Tibial nerve (tissue), 4 donors: ENCODE results near the gene OR7E24. TPM values are rescaled to one million over a fixed set of nuclear protein-coding genes. Genes with fewer than 3 reads are reported as not detected.
"Not testable (repeated sequence)": the region's sequence is repeated elsewhere in the genome, so short reads cannot be mapped to it uniquely, and the experiment has no call there.

ENCODE experiments used
- DNase-seq, 2 donors: peaks; one replicate each; pipeline ENCODE4 v3.0.0-alpha.2; 2019; ENCODE audit warnings: low spot score in 2 of 2
- H3K27ac ChIP-seq, 4 donors: fragments of 200-600 bp; sonication (generic) in 3 of 4; one replicate each; pipeline ENCODE4 v1.5.1; 2017 to 2019; ENCODE audit warnings: mild to moderate bottlenecking in 1 of 4
- H3K27me3 ChIP-seq, 2 donors: fragments of 200-600 bp; sonication (generic) in 1 of 2; one replicate each; pipeline versions ENCODE4 v1.5.1 to v1.6.0; 2017 to 2019
- H3K36me3 ChIP-seq, 3 donors: fragments of 200-600 bp; sonication (generic); one replicate each; pipeline ENCODE4 v1.5.1; 2018 to 2019
- H3K4me1 ChIP-seq, 4 donors: fragments of 200-600 bp; sonication (generic) in 3 of 4; one replicate each; pipeline ENCODE4 v1.5.1; 2017 to 2019
- H3K4me3 ChIP-seq, 4 donors: fragments of 200-600 bp; sonication (generic) in 3 of 4; one replicate each; pipeline ENCODE4 v1.5.1; 2017 to 2019; ENCODE audit warnings: mild to moderate bottlenecking in 1 of 4, moderate library complexity in 1 of 4
- H3K9me3 ChIP-seq, 4 donors: fragments of 200-600 bp; sonication (generic) in 3 of 4; one replicate each; pipeline ENCODE4 v1.5.1; 2017 to 2019
- EP300 ChIP-seq, 2 donors: sonication (generic); formaldehyde crosslinking; IDR thresholded peaks; one replicate each; pipeline ENCODE4 v1.6.1; 2017; ENCODE audit warnings: antibody characterized with exemption in 2 of 2, mild to moderate bottlenecking in 1 of 2
- POLR2A ChIP-seq, 2 donors: fragments of 450-650 bp; IDR thresholded peaks; one replicate each; pipeline ENCODE4 v1.6.1; 2017; ENCODE audit warnings: antibody characterized with exemption in 2 of 2, mild to moderate bottlenecking in 2 of 2, moderate library complexity in 2 of 2
- WGBS, 2 donors: methylation state at CpG; one replicate each; pipeline ENCODE4 v1.1.5; 2018; 5-methylcytosine and 5-hydroxymethylcytosine counted together
- total RNA-seq, 4 donors: library from RNA; depleted of rRNA; stranded (reverse); fragments of >200 nt; gene quantifications; one replicate each; pipeline ENCODE4 v1.1.0, GENCODE V29; 2016
- TF ChIP-seq, protein P1 (sequence below), 5 experiments: fragments of 200-600 bp in 3 of 5; fragments of 450-650 bp in 2 of 5; sonication (generic) in 3 of 5; IDR thresholded peaks; one replicate each; pipeline ENCODE4 v1.5.1; 2016 to 2019; ENCODE audit warnings: antibody characterized with exemption in 5 of 5, mild to moderate bottlenecking in 3 of 5, moderate library complexity in 2 of 5

The OR7E24 gene
- not detected for total RNA-seq

DNA sequence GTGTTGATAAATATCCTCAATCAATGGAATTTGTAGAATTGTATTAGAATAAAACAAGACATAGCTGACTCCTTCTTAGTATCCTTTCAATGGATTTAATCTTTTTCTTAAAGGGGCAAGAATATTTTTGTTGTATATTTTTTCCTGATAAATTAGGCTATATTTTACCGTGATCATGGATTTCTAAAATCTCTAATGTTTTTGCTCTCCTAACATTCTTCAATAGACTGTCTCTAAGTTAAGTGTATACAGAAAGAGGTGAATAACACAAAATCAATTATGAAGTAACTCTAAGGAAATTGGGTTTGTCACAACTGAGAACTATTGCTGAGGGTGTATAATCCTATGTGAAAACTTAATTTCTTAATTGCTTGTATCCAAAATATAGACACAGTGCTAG is at the start of gene OR7E24:
Gene OR7E24 (plus strand): TSS at position 301 of the 400 bp plus-strand sequence. CDS start 114 bp downstream, outside the sequence.
- Histone ChIP-seq H3K4me3 (no peak within 1 kb of the TSS), H3K27ac (no peak within 1 kb of the TSS), H3K4me1 (no peaks in the 10 kb centered on the region), H3K9me3 (peaks cover 0 to 27% (median 0%) of the 10 kb centered on the region in 4 donors), H3K36me3 (no peaks in the 10 kb centered on the region), H3K27me3 (no peaks in the 10 kb centered on the region)
- DNase-seq: no peak
- TF ChIP-seq EP300 (IDR thresholded peaks at IDR 0.05) (no peak), POLR2A (IDR thresholded peaks at IDR 0.05) (no peak)
- TF ChIP-seq, protein P1, sequence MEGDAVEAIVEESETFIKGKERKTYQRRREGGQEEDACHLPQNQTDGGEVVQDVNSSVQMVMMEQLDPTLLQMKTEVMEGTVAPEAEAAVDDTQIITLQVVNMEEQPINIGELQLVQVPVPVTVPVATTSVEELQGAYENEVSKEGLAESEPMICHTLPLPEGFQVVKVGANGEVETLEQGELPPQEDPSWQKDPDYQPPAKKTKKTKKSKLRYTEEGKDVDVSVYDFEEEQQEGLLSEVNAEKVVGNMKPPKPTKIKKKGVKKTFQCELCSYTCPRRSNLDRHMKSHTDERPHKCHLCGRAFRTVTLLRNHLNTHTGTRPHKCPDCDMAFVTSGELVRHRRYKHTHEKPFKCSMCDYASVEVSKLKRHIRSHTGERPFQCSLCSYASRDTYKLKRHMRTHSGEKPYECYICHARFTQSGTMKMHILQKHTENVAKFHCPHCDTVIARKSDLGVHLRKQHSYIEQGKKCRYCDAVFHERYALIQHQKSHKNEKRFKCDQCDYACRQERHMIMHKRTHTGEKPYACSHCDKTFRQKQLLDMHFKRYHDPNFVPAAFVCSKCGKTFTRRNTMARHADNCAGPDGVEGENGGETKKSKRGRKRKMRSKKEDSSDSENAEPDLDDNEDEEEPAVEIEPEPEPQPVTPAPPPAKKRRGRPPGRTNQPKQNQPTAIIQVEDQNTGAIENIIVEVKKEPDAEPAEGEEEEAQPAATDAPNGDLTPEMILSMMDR (IDR thresholded peaks at IDR 0.05): no peak
- 74 to 79% methylated on average over 1 of the region's 1 CpG for WGBS, 2 donors

DNA sequence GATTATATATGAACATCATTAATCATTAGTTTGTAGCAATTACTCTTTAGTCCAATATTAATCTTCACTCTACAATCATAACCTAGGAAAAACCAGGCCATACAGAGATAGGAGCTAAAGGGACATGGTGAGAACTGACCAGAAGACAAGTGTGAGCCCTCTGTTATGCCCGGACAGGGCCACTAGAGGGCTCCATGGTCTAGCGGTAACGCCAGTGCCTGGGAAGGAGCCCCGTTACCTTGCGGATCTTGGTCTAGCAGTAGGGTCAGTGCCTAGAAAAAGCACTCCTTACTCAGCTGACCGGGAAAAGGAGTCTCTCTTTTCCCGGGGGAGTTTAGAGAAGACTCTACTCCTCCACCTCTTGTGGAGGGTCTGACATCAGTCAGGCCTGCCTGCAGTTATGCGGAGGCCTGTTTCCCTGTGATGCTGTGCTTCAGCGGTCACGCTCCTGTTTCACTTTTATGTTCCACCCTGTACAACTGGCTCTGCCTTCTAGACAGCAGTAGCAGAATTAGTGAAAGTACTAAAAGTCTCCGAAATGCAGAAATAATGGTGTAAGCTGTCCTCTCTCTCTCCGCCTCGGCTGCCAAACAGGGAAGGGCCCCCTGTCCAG is 45.1 kb upstream of the OR7E24 start:
- WGBS, 2 donors: 28 to 36% methylated on average over 13 of the region's 13 CpGs
- peak overlapping the region in 1 of 4 donors; percentile 42 for H3K4me3 ChIP-seq

DNA sequence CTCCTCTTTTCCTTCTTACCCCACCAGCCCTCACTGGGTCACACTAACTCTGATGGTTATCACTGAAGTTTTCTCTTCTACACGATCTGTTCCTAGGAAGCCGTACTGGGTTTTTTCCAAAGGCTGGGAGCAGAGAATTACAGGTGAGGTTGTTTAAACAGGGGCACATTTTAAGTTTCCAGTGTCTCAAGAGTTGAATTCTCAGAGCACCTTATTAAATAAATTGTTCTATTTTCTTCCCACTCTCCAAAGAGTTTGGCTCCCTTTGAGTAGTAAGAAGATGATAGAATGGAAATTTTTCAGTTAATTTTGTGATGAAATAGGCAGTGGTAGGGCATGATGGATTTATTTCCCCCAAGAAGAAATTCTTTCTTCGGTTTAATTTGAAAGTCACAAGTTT is 31.2 kb upstream of the OR7E24 start, which contains the start of gene OR7D4:
Gene OR7D4 (minus strand): TSS at position 101 of the 400 bp plus-strand sequence. CDS start 4,752 bp downstream, outside the sequence.
- Histone ChIP-seq H3K4me1 (no peaks in the 10 kb centered on the region), H3K27me3 (no peaks in the 10 kb centered on the region), H3K9me3 (peaks cover 0 to 16% (median 0%) of the 10 kb centered on the region in 4 donors), H3K36me3 (no peaks in the 10 kb centered on the region), H3K4me3 (no peak within 1 kb of the TSS), H3K27ac (no peak within 1 kb of the TSS)
- WGBS, 2 donors: 70 to 78% methylated on average over 3 of the region's 3 CpGs
- DNase-seq: no peak
- TF ChIP-seq, protein P1 (IDR thresholded peaks at IDR 0.05): no peak
- TF ChIP-seq POLR2A (IDR thresholded peaks at IDR 0.05) (no peak), EP300 (IDR thresholded peaks at IDR 0.05) (no peak)

More for the DNA sequence above, 45.1 kb upstream of the OR7E24 start:
- Histone ChIP-seq H3K36me3 (no peaks in the 10 kb centered on the region), H3K27ac (no peak overlapping the region), H3K4me1 (no peaks in the 10 kb centered on the region), H3K27me3 (no peaks in the 10 kb centered on the region), H3K9me3 (no peaks in the 10 kb centered on the region)
- peak; percentile 57 to 77 for DNase-seq
- TF ChIP-seq POLR2A (IDR thresholded peaks at IDR 0.05): no peak
- TF ChIP-seq, protein P1 (IDR thresholded peaks at IDR 0.05): peak; percentile 67 to 91 (median 84)

DNA sequence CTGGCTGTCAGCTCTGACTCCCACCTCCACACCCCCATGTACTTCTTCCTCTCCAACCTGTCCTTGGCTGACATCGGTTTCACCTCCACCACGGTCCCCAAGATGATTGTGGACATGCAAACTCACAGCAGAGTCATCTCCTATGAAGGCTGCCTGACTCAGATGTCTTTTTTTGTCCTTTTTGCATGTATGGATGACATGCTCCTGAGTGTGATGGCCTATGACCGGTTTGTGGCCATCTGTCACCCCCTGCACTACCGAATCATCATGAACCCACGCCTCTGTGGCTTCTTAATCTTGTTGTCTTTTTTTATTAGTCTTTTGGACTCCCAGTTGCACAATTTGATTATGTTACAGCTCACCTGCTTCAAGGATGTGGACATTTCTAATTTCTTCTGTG is 506 bp downstream of the OR7E24 start:
- no peak overlapping the region for H3K4me3 ChIP-seq
- DNase-seq: no peak
- WGBS, 2 donors: 71 to 72% methylated on average over 5 of the region's 5 CpGs
- H3K27me3 ChIP-seq: no peaks in the 10 kb centered on the region
- H3K9me3 ChIP-seq: peaks cover 0 to 26% (median 0%) of the 10 kb centered on the region in 4 donors
- no peak overlapping the region for H3K27ac ChIP-seq
- no peaks in the 10 kb centered on the region for H3K36me3 ChIP-seq
- TF ChIP-seq, protein P1 (IDR thresholded peaks at IDR 0.05): no peak
- TF ChIP-seq POLR2A (IDR thresholded peaks at IDR 0.05) (no peak), EP300 (IDR thresholded peaks at IDR 0.05) (no peak)
- no peaks in the 10 kb centered on the region for H3K4me1 ChIP-seq

DNA sequence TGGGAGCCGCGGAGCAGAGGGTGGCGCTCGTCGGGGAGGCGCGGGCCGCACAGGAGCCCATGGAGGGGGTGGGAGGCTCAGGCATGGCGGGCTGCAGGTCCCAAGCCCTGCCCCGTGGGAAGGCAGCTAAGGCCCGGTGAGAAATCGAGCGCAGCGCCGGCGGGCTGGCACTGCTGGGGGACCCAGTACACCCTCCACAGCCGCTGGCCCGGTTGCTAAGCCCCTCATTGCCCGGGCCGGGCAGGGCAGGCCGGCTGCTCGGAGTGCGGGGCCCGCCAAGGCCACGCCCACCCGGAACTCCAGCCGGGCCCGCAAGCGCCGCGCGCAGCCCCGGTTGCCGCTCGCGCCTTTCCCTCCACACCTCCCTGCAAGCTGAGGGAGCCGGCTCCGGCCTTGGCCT is 32.8 kb downstream of the OR7E24 start:
- DNase-seq, H3K27ac ChIP-seq, H3K4me3 ChIP-seq, H3K27me3 ChIP-seq, H3K4me1 ChIP-seq: not testable (repeated sequence)
- Histone ChIP-seq H3K36me3 (peaks cover 0 to 16% (median 0%) of the 10 kb centered on the region in 3 donors), H3K9me3 (peaks cover 0 to 97% (median 10%) of the 10 kb centered on the region in 4 donors)
- WGBS, 2 donors: 25 to 39% methylated on average over 15 to 16 of the region's 38 CpGs
